HG02642 (cell line): ENCODE measurements around the gene SIM2.

Experiments
- ATAC-seq: cut with Tn5 transposase; IDR thresholded peaks from one replicate; pipeline ENCODE4 v1.9.1; 2021; ENCODE audit warnings: mild to moderate bottlenecking; ENCODE audit not compliant: unreplicated experiment, poor library complexity

The SIM2 gene

GRCh38 chr21:36684957-36685714 is 13.8 kb upstream of the SIM2 start:
- no peak for ATAC-seq

DNA sequence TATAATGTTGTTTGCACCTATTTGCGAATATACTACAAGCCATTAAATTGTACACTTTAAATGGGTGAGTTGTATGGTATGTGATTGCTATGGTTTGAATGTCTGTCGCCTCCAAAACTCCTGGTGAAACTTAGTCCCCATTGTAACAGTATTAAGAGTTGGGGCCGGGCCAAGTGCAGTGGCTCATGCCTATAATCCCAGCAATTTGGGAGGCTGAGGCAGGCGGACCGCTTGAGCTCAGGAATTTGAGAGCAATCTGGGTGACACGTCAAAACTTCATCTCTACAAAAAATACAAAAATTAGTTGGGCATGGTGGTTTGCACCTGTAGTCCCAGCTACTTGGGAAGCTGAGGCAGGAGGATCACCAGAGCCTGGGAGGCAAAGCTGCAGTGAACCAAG is 12.0 kb upstream of the SIM2 start:
- no peak for ATAC-seq

- ATAC-seq: no peak
Observed at GRCh38 chr21:36688324-36688723, 10.6 kb upstream of the SIM2 start.

DNA sequence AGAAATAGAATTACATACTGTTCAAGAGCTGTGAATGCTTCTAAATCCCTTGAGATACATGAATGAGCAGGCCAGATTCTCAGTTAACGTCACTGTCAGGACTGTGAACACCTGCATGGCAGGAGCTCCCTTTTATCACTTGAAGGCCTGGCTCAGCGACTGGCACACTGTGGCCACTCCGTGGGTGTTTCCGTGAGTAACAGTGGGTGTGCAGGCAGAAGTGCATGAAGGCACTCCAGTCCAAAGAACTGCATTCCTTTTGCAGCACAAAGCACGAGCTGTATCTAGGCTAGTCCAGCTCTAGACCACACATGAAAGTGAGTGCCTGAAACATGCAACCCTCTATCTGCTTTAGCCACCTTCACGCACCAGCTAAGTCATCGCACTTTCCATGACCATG is 9.6 kb upstream of the SIM2 start:
- ATAC-seq: no peak

DNA sequence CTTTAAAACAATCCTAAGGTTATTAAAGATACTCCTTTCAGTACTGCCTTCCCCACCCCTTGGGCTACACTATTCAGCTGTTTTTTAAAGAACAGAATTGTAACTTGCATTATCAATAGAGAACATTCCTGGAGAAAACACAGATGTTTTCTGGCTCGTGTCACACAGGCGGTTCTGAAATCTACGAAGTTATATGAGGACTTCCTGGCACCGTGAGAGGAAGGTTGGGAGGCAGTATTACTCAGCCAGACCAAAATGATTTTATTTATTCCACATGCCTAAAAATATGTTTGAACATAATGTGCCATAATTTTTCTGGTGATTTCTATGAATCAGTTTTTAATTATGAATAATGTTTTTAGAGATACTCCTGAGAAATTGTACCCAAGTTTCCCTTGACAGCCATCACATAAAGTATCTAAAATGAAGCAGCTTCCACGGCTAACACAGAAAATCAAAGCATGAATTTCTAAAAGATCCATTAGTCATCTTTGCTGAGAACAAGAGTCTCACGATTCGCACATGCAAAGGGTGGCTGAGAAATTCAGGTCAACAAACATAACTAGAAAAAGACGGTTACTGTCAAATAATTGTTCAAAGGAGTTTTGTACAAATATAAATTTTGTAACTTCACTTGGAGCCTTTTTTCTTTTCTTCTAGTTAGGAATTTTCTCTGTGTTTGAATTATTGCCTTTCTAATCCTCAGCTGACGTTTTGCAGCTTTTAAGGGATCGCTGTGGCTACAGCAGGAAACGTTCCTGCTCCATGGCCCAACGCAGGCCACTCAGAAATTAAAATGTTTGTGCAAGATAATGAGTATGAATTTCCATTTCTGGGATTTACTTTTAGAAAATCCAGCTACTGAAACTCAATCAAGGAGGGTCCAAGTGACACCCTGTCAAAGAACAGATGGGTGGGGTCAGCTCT is 8.0 kb upstream of the SIM2 start:
- no peak for ATAC-seq

DNA sequence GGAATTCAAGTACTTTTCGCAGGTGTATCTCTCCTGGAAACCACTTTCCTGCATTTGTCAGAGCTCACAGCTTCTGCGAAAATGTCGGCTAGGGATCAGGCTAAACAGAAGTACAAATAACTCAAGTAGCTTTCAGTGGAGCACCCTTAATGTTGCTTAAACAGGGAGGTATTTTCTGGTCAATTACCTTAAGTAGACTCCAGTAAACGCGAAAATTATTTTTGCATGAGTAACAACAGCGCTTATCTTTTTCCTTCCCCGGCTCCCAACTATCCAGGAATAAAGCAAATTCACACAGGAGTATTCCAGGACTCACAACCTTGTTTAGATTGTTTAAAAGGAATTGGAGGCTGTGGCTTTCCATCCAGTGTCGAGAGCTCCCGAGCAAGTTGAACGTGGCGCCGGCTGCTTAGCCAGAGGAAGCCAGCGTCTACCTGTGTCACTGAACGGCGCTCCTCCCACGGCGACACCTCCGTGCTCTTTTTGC is 7.3 kb upstream of the SIM2 start:
- ATAC-seq: no peak

DNA sequence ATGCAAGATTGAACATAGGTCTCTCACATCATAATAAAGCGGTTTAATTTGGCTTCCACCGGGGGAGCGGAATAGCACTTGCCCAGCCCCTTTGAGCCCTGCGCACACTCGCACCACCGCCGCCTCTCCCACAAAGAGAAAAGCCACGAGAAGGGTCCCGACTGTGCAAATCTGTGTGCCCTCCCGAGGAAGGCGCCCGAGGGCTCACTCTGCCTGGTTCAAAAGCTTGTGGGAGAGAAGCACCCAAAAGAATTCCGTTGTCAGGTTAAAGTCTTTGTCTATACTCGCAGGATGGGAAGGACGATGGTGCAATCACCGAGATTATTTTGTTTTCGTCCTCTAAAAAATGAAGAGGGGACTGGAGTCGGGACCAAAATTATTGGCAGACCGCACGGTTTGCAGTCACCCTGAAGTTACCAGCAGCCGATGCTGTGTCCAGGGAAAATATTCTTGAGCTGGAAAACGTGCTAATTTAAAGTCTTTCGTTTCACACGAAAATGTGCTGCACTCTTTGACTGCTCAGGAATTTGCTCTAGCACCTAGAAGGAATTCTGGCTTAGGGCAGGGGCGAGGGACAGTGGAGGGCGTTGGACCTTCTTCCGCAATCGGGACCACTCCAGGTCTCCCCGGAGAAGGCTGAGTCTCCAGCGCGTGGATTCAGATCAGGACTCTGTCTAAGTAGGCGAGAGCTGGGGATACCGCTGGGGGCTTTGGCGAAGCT is 6.6 kb upstream of the SIM2 start:
- no peak for ATAC-seq

GRCh38 chr21:36692835-36693488 is 6.0 kb upstream of the SIM2 start:
- no peak for ATAC-seq

DNA sequence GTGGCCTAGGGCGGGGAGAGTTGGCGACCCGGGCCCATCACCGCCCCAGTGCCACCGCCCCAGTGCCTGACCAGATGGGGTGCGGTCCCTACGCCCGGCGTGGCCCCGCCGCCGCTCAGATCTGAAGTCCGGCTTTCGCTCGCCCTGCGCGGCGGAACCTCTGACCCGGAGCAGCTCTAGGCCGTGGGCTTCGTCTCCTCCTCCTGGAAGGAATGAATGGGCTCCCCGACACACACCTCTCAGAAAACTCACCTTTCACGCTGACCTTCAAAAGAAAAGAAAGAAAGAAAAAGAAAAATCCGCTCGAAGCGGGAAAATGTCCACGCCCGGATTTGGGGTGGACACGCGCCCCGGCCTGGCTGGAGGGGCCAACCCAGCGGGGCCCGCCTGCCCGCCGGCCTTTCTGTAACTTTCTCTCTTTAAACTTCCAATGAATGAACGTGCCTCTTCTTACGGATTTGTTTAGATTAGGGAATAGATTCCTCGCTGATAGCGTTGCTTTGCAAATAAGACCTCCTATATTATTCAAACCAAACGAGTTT is 5.4 kb upstream of the SIM2 start:
- ATAC-seq: no peak

DNA sequence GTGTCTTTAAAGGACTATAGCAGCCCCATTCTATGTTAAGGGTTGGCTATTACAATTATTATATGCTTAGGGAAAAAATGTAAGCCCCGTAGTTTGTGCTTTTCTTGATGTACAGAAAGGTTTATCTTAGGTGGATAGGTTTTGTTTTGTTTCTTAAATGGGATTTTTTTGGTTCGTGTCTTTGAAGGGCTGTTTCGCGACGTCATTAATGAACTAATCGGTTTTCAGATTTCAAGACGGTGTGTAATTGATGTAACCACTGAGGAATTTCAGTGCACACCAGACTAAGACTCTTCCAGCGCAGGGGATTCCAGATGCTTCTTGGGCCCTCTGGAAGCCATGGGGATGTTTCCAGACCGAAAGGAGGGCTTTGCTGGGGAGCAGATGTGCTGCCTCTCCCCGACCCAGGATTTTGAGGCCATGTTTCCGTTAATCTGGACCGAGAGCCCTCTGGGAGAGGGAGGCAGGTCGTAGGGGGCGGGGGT is 4.8 kb upstream of the SIM2 start:
- no peak for ATAC-seq

- no peak for ATAC-seq
Observed at GRCh38 chr21:36694593-36695282, 4.2 kb upstream of the SIM2 start.

- ATAC-seq: no peak
Observed at GRCh38 chr21:36695283-36695634, 3.7 kb upstream of the SIM2 start.

DNA sequence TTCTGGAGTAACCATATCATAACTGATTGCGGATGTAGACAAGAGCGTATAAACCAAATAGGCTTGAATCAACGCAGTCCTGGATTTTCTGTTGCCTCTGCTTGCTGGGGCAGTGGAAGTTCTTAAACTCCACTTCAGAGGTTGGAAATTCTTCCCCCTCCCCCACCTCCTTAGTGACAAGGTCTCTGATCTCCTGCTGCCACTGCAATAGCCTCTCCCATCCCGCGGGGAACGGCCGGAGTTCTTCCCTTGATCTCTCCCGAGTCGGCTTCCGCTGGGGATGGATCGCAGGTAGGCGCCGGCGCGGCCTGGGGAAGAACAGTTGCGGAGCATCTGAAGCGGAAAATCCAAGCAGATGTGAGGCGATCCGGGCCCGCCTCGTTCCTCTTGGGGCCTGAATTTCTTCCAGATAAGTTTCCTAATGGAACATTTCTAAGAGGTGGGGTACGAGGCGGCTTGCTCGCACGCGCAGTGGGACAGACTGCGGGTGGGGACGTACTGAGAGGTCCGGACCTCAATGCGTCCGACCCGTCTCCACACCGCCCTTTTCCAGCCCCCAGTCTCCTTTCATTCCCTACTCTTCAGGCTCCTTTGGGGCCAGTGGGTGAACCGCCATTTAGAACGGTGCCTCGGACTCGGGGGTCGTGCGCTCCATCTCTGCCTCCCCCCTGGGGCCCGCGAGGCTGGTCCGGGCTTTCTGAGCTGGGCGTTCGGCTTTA is 3.1 kb upstream of the SIM2 start:
- ATAC-seq: no peak

DNA sequence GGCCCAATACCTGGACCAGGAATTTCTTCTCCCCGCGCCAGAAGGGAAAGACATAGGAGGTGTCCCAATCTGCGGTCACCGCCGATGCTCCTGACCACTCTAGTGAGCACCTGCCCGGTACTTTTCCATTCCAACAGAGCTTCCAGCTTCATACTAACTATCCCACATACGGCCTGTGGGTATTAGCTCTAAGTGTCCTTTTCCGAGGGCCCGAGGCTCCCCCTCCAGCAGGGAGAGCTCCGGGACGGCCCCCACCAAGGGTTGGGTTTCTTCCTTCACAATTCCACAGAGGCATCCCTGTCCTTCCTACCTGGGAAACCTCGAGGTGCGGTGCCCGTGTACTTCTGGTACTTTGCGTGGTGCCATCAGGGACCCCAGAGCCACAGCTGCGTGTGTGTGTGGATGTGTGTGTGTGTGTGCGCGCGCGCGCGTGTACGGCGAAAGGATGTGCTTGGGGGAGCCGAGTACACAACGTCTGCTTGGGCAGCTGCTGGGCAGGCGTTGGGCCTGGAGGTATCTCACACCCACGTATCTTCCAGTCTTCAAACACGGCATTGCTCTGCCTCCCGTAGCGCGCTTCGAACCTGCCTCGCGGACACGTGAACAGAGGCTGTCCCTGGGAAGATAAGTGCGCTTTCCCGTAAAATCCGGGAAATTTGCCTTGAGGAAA is 2.4 kb upstream of the SIM2 start:
- no peak for ATAC-seq

DNA sequence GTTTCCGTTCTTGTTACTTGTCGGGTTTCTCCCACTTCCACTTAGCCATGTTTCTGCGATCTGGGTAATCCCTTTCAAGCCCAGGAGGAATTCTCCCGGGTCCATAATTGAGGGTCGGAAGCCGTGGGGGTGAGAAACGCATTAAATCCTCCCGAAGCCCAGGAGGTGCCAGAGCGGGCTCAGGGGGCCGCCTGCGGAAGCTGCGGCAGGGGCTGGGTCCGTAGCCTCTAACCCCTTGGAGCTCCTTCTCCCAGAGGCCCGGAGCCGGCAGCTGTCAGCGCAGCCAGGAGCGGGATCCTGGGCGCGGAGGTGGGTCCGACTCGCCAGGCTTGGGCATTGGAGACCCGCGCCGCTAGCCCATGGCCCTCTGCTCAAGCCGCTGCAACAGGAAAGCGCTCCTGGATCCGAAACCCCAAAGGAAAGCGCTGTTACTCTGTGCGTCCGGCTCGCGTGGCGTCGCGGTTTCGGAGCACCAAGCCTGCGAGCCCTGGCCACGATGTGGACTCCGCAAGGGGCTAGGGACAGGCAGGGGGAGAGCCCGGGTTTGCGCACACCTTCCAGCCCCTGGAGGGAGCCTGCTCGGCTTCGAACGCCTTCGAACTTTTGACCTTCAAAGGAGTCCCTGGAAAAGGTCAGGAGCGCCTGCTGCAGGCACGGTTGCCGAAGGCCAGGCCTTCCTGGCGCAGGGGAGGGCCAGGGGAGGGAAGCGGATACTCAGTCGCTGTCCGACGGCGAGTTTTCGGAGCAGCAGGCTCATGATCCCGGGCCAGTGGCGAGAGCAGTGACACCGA is 1.7 kb upstream of the SIM2 start:
- no peak for ATAC-seq

GRCh38 chr21:36697851-36698384 is 997 bp upstream of the SIM2 start:
- ATAC-seq: no peak

DNA sequence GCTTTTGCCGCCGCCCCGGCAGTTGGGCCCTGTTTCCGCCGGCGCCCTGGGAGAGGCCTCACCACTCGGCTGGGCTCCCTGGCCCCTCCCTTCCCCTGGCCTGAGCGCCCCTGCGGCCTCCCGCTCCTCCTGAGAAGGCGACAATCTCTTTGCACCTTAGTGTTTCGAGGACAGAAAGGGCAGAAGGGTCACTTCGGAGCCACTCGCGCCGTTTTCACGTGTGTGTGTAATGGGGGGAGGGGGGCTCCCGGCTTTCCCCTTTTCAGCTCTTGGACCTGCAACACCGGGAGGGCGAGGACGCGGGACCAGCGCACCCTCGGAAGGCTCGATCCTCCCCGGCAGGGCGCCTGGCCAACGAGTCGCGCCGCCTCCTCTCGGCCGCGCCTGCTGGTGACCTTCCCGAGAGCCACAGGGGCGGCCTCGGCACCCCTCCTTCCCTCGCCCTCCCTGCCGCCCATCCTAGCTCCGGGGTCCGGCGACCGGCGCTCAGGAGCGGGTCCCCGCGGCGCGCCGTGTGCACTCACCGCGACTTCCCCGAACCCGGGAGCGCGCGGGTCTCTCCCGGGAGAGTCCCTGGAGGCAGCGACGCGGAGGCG is 432 bp upstream of the SIM2 start:
- no peak for ATAC-seq
